GM12892 (cell line): Measurements from ENCODE around the gene BCL11A.

Experiments used
- POLR2A ChIP-seq: IDR thresholded peaks from 2 replicates; pipeline ENCODE4 v1.6.1; 2011; ENCODE audit warnings: low read depth, low read length, control low read depth
- POLR2AphosphoS5 ChIP-seq: IDR thresholded peaks from 2 replicates; pipeline ENCODE4 v1.6.1; 2011; ENCODE audit warnings: low read depth, low read length, control low read depth
- TAF1 ChIP-seq: IDR thresholded peaks from 2 replicates; pipeline ENCODE4 v1.6.1; 2011; ENCODE audit warnings: low read depth, mild to moderate bottlenecking, control low read depth, low read length, borderline replicate concordance

DNA sequence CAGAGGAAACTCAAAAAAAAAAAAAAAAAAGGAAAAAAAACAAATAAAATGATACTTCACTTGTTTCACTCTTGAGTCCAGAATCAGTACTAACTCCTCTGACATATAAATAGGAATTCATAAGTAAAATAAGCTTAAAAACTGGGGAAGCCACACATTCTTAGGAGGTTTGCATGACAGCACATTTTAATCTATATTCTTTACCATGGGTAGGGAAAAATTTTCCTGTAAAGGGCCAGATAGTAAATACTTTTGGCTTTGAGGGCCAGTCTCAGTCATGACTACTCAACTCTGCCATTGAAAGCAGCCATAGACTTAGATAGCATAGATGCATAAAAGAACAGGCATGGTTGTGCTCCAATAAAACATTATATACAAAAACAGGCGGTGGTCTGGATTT is 145.2 kb downstream of the BCL11A start:
- TF ChIP-seq POLR2AphosphoS5 (no peak), POLR2A (no peak), TAF1 (no peak)
